H7 (cell line): ENCODE data around the gene ZNF776. TPM values are rescaled to one million over a fixed set of nuclear protein-coding genes. Genes with fewer than 3 reads are reported as not detected.

Experiments
- DNase-seq: peaks from one replicate; pipeline ENCODE4 v3.0.0; 2012
- H3K27me3 ChIP-seq: 2 replicates; pipeline ENCODE4 v1.6.0; 2011; ENCODE audit warnings: mild to moderate bottlenecking, low read length; ENCODE audit not compliant: control insufficient read depth, insufficient read depth
- H3K36me3 ChIP-seq: replicated peaks from 2 replicates; pipeline ENCODE4 v1.5.1; 2011; ENCODE audit warnings: low read length; ENCODE audit not compliant: control insufficient read depth, insufficient read depth
- H3K4me3 ChIP-seq: 2 replicates; pipeline ENCODE4 v1.5.1; 2011; ENCODE audit warnings: low read depth, mild to moderate bottlenecking, control low read depth, low read length, moderate library complexity; ENCODE audit not compliant: insufficient read depth
- total RNA-seq: library from RNA; depleted of rRNA; stranded (reverse); fragments of >200 nt; shearing (Covaris generic); gene quantifications from 2 replicates; pipeline ENCODE4 v1.2.3, GENCODE V29; 2014; rRNA removed

The ZNF776 gene
- total RNA-seq, 1 experiment from 2014 or later: 21.5 TPM

- no peak overlapping the region for H3K4me3 ChIP-seq
- peak; percentile 38 for DNase-seq
Measured at GRCh38 chr19:57802269-57802668, 55.7 kb downstream of the ZNF776 start.

GRCh38 chr19:57803265-57803593 lies 56.6 kb downstream of the ZNF776 start:
- peak overlapping the region; percentile 46 for H3K4me3 ChIP-seq
- no peak for DNase-seq

More at GRCh38 chr19:57802269-57802668, 55.7 kb downstream of the ZNF776 start:
- Histone ChIP-seq H3K27me3 (no peaks in the 10 kb centered on the region), H3K36me3 (no peaks in the 10 kb centered on the region; the same call in 1 of the 2 replicates)

GRCh38 chr19:57803594-57804325 lies 57.1 kb downstream of the ZNF776 start:
- DNase-seq: peak; percentile 74
- Histone ChIP-seq H3K36me3 (peaks cover 8% of the 10 kb centered on the region), H3K4me3 (peak overlapping the region; percentile 46), H3K27me3 (no peaks in the 10 kb centered on the region)

More at GRCh38 chr19:57803265-57803593, 56.6 kb downstream of the ZNF776 start:
- Histone ChIP-seq H3K36me3 (peaks cover 5% of the 10 kb centered on the region), H3K27me3 (no peaks in the 10 kb centered on the region)

GRCh38 chr19:57807541-57807940 lies 60.9 kb downstream of the ZNF776 start:
- Histone ChIP-seq H3K27me3 (no peaks in the 10 kb centered on the region), H3K36me3 (peaks cover 13% of the 10 kb centered on the region), H3K4me3 (no peak overlapping the region)
- DNase-seq: no peak

Other genes starting within 250 kb of the ZNF776 start
- 7.2 and 9.3 TPM in 2 replicates for gene ZNF773, start 246.9 kb upstream of the ZNF776 start, total RNA-seq
- gene ZNF549, start 219.5 kb upstream of the ZNF776 start, total RNA-seq: 3.6 and 5.6 TPM in 2 replicates
- 5.7 and 9.7 TPM in 2 replicates for gene ZNF550, start 187.0 kb upstream of the ZNF776 start, total RNA-seq
- 5.2 and 7.1 TPM in 2 replicates for gene ZNF416, start 167.9 kb upstream of the ZNF776 start, total RNA-seq
- gene ZIK1, start 162.7 kb upstream of the ZNF776 start, total RNA-seq: 15.9 and 25.7 TPM in 2 replicates
- gene ZNF530, start 146.9 kb upstream of the ZNF776 start, total RNA-seq: 7.2 and 11.5 TPM in 2 replicates
- gene ZNF134, start 132.6 kb upstream of the ZNF776 start, total RNA-seq: 31.6 and 34.4 TPM in 2 replicates
- gene ZNF211, start 113.6 kb upstream of the ZNF776 start, total RNA-seq: 12.3 and 13.9 TPM in 2 replicates
- gene ZSCAN4, start 77.9 kb upstream of the ZNF776 start, total RNA-seq: not detected in 2 replicates
- 19.9 and 28.2 TPM in 2 replicates for gene ZNF551, start 64.8 kb upstream of the ZNF776 start, total RNA-seq
- gene ZNF154, start 37.6 kb upstream of the ZNF776 start, total RNA-seq: 3.9 and 9.1 TPM in 2 replicates
- 7.7 and 9.9 TPM in 2 replicates for gene ZNF671, start 19.2 kb upstream of the ZNF776 start, total RNA-seq
- 13.4 and 15.4 TPM in 2 replicates for gene ZNF586, start 22.9 kb downstream of the ZNF776 start, total RNA-seq
- 6.6 and 9.3 TPM in 2 replicates for gene ZNF552, start 68.1 kb downstream of the ZNF776 start, total RNA-seq
- 24.4 and 27.9 TPM in 2 replicates for gene ZNF587B, start 83.5 kb downstream of the ZNF776 start, total RNA-seq
- gene ZNF587, start 103.0 kb downstream of the ZNF776 start, total RNA-seq: 19.0 and 19.7 TPM in 2 replicates
- gene ZNF814, start 142.2 kb downstream of the ZNF776 start, total RNA-seq: 16.8 and 24.3 TPM in 2 replicates
- gene ZNF417, start 169.8 kb downstream of the ZNF776 start, total RNA-seq: 8.1 and 10.6 TPM in 2 replicates
- 5.7 and 6.0 TPM in 2 replicates for gene ZNF418, start 188.6 kb downstream of the ZNF776 start, total RNA-seq
- gene ZNF256, start 200.9 kb downstream of the ZNF776 start, total RNA-seq: 4.0 and 6.8 TPM in 2 replicates
- 0.38 TPM in 1 of 2 replicates, not detected in the other for gene C19orf18, start 227.7 kb downstream of the ZNF776 start, total RNA-seq